Endodermal cell (in vitro differentiated cells): ENCODE results near the gene SSR4. TPM values are rescaled to one million over a fixed set of nuclear protein-coding genes. Genes with fewer than 3 reads are reported as not detected.
A peak's percentile ranks its signal among the peaks of the same experiment; 100 is the strongest.

Source experiments
- DNase-seq: peaks from one replicate; pipeline ENCODE4 v3.0.0-alpha.2; 2017
- H3K27ac ChIP-seq: 2 replicates; pipeline ENCODE4 v1.5.1; 2013; ENCODE audit warnings: mild to moderate bottlenecking, low read depth, low read length, moderate library complexity
- H3K27me3 ChIP-seq: 2 replicates; pipeline ENCODE4 v1.6.1; 2013; ENCODE audit warnings: mild to moderate bottlenecking, low read length, moderate library complexity; ENCODE audit not compliant: insufficient read depth, control insufficient read depth, poor library complexity, severe bottlenecking
- H3K36me3 ChIP-seq: 2 replicates; pipeline ENCODE4 v1.7.0; 2013; ENCODE audit warnings: mild to moderate bottlenecking, low read length, moderate library complexity; ENCODE audit not compliant: control insufficient read depth, insufficient read depth
- H3K4me1 ChIP-seq: one replicate; pipeline ENCODE4 v1.7.0; 2013; ENCODE audit warnings: low read length; ENCODE audit not compliant: control insufficient read depth, insufficient read depth
- H3K4me3 ChIP-seq: 2 replicates; pipeline ENCODE4 v1.5.1; 2013; ENCODE audit warnings: mild to moderate bottlenecking, low read length, moderate library complexity
- H3K9ac ChIP-seq: 2 replicates; pipeline ENCODE4 v1.6.1; 2013; ENCODE audit warnings: mild to moderate bottlenecking, low read length, moderate library complexity; ENCODE audit not compliant: poor library complexity, severe bottlenecking; ENCODE audit errors: extremely low read depth
- H3K9me3 ChIP-seq: 2 replicates; pipeline ENCODE4 v1.6.1; 2013; ENCODE audit warnings: mild to moderate bottlenecking, low read length, moderate library complexity; ENCODE audit not compliant: control insufficient read depth
- H3K27ac Mint-ChIP-seq: 2 replicates; pipeline ENCODE4 v1.8.0; 2020; ENCODE audit warnings: mixed read lengths
- H3K27me3 Mint-ChIP-seq: 2 replicates; pipeline ENCODE4 v1.8.0; 2021; ENCODE audit warnings: mild to moderate bottlenecking, mixed read lengths; ENCODE audit not compliant: insufficient read depth
- H3K36me3 Mint-ChIP-seq: 2 replicates; pipeline ENCODE4 v1.8.0; 2020; ENCODE audit warnings: low read depth, mixed read lengths
- H3K4me1 Mint-ChIP-seq: 2 replicates; pipeline ENCODE4 v1.8.0; 2020; ENCODE audit warnings: mixed read lengths
- H3K4me3 Mint-ChIP-seq: 2 replicates; pipeline ENCODE4 v1.8.0; 2020; ENCODE audit warnings: mild to moderate bottlenecking, moderate library complexity, mixed read lengths
- H3K9me3 Mint-ChIP-seq: 2 replicates; pipeline ENCODE4 v1.8.0; 2020; ENCODE audit warnings: mild to moderate bottlenecking, mixed read lengths
- WGBS, 2 experiments: methylation state at CpG; one replicate each; pipeline versions ENCODE4 v1.1.5 to v1.1.7; 2013; ENCODE audit warnings: missing lambda C conversion rate in 2 of 2, mixed read lengths in 1 of 2; ENCODE audit not compliant: insufficient coverage in 1 of 2, insufficient read length in 1 of 2; 5-methylcytosine and 5-hydroxymethylcytosine counted together
- total RNA-seq, 2 donors: library from RNA; stranded (reverse); fragmentation: NEBNext Ultra II Directional in 1 of 2; extraction: Animal tissue kit (Norgen Biotek cat#: 25700) in 1 of 2; gene quantifications; 2 replicates in 1 of 2; 3 replicates in 1 of 2; pipeline ENCODE4 v1.2.1, GENCODE V29; 2021
- TF ChIP-seq, protein P1 (sequence below): fragments of 200-600 bp; sonication (generic); conservative IDR thresholded peaks from 2 replicates; pipeline ENCODE4 v1.5.0; 2021; ENCODE audit warnings: antibody characterized with exemption, mild to moderate bottlenecking

The SSR4 gene
- total RNA-seq, 2 donors from 2014 or later = 220 to 236 TPM

- Histone ChIP-seq H3K36me3 (no peaks in the 10 kb centered on the region), H3K4me1 (no peaks in the 10 kb centered on the region), H3K9ac (no peak within 1 kb of the TSS), H3K4me3 (no peak within 1 kb of the TSS), H3K27ac (no peak within 1 kb of the TSS), H3K27me3 (no peaks in the 10 kb centered on the region), H3K9me3 (no peaks in the 10 kb centered on the region)
- 91 to 100% methylated on average over 2 to 40 of the region's 52 CpGs for WGBS, 2 experiments
- Mint-ChIP-seq H3K4me1 (no peaks in the 10 kb centered on the region), H3K36me3 (no peaks in the 10 kb centered on the region), H3K9me3 (peaks cover 46% of the 10 kb centered on the region), H3K27me3 (no peaks in the 10 kb centered on the region), H3K4me3 (no peak within 1 kb of the TSS), H3K27ac (peak within 1 kb of the TSS; percentile 10)
- TF ChIP-seq, protein P1, sequence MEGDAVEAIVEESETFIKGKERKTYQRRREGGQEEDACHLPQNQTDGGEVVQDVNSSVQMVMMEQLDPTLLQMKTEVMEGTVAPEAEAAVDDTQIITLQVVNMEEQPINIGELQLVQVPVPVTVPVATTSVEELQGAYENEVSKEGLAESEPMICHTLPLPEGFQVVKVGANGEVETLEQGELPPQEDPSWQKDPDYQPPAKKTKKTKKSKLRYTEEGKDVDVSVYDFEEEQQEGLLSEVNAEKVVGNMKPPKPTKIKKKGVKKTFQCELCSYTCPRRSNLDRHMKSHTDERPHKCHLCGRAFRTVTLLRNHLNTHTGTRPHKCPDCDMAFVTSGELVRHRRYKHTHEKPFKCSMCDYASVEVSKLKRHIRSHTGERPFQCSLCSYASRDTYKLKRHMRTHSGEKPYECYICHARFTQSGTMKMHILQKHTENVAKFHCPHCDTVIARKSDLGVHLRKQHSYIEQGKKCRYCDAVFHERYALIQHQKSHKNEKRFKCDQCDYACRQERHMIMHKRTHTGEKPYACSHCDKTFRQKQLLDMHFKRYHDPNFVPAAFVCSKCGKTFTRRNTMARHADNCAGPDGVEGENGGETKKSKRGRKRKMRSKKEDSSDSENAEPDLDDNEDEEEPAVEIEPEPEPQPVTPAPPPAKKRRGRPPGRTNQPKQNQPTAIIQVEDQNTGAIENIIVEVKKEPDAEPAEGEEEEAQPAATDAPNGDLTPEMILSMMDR = no peak
- no peak for DNase-seq
Measured at GRCh38 chrX:153780678-153781427, 13.6 kb upstream of the SSR4 start, which contains the start of gene SRPK3. Gene SRPK3 (plus strand): TSS chrX:153781041. CDS start chrX:153781087, 46 bp downstream.

GRCh38 chrX:153781428-153782047 lies 12.9 kb upstream of the SSR4 start:
- Histone ChIP-seq H3K27me3 (no peaks in the 10 kb centered on the region), H3K36me3 (no peaks in the 10 kb centered on the region), H3K9ac (no peak overlapping the region), H3K27ac (no peak overlapping the region), H3K4me3 (no peak overlapping the region), H3K9me3 (no peaks in the 10 kb centered on the region), H3K4me1 (no peaks in the 10 kb centered on the region)
- Mint-ChIP-seq H3K27me3 (no peaks in the 10 kb centered on the region), H3K4me1 (no peaks in the 10 kb centered on the region), H3K4me3 (no peak overlapping the region), H3K27ac (no peak overlapping the region), H3K9me3 (peaks cover 48% of the 10 kb centered on the region), H3K36me3 (peaks cover 4% of the 10 kb centered on the region)
- 92 to 97% methylated on average over 10 to 24 of the region's 24 CpGs for WGBS, 2 experiments
- TF ChIP-seq, protein P1 = no peak
- no peak for DNase-seq

GRCh38 chrX:153782313-153782712 lies 12.2 kb upstream of the SSR4 start:
- no peaks in the 10 kb centered on the region for H3K9me3 ChIP-seq
- Mint-ChIP-seq H3K9me3 (peaks cover 48% of the 10 kb centered on the region), H3K4me1 (no peaks in the 10 kb centered on the region), H3K36me3 (peaks cover 9% of the 10 kb centered on the region), H3K4me3 (no peak overlapping the region), H3K27ac (no peak overlapping the region), H3K27me3 (no peaks in the 10 kb centered on the region)
- H3K4me1 ChIP-seq = no peaks in the 10 kb centered on the region
- H3K36me3 ChIP-seq = no peaks in the 10 kb centered on the region
- peak; percentile 74 for DNase-seq
- no peak overlapping the region for H3K9ac ChIP-seq
- H3K4me3 ChIP-seq = no peak overlapping the region
- 84 to 100% methylated on average over 2 to 11 of the region's 11 CpGs for WGBS, 2 experiments
- TF ChIP-seq, protein P1 = peak; percentile 57
- no peak overlapping the region for H3K27ac ChIP-seq
- no peaks in the 10 kb centered on the region for H3K27me3 ChIP-seq
